Naive thymus-derived CD8-positive, alpha-beta T cell (primary cell): ENCODE measurements around the gene PRTN3. TPM values are rescaled to one million over a fixed set of nuclear protein-coding genes. Genes with fewer than 3 reads are reported as not detected.

ENCODE experiments used
- ATAC-seq, 2 donors: fragments of 150-1000 bp; cut with Tn5 transposase in 1 of 2; sonication (Bioruptor Pico), chemical (Tn5 transposase) in 1 of 2; 1 replicate in 1 of 2; 2 replicates in 1 of 2; pipeline ENCODE4 v1.10.0; 2021; ENCODE audit warnings: mild to moderate bottlenecking in 2 of 2, moderate library complexity in 2 of 2
- POLR2A ChIA-PET: fragments of 350-600 bp; sonication (Branson Sonifier 250); formaldehyde crosslinking; loops from one replicate; lab custom pipeline; 2021; ENCODE audit warnings: antibody characterized with exemption; lab: Charles Lee
- DNase-seq, 10 donors: peaks; one replicate each; pipeline versions ENCODE4 v3.0.0 to v3.0.0-alpha.2; 2020 to 2022
- H3K27ac Mint-ChIP-seq, 10 donors: one replicate each; pipeline ENCODE4 v1.8.0; 2020 to 2022; ENCODE audit warnings: mild to moderate bottlenecking in 10 of 10, mixed read lengths in 10 of 10, moderate library complexity in 4 of 10, inconsistent platforms in 1 of 10
- H3K27me3 Mint-ChIP-seq, 5 donors: one replicate each; pipeline ENCODE4 v1.8.0; 2021 to 2022; ENCODE audit warnings: mixed read lengths in 5 of 5
- H3K36me3 Mint-ChIP-seq, 3 donors: one replicate each; pipeline ENCODE4 v1.8.0; 2020 to 2022; ENCODE audit warnings: mixed read lengths in 3 of 3, mild to moderate bottlenecking in 2 of 3, inconsistent platforms in 1 of 3
- H3K4me1 Mint-ChIP-seq, 4 donors: one replicate each; pipeline ENCODE4 v1.8.0; 2021 to 2022; ENCODE audit warnings: mixed read lengths in 4 of 4
- H3K4me3 Mint-ChIP-seq, 10 donors: one replicate each; pipeline ENCODE4 v1.8.0; 2020 to 2022; ENCODE audit warnings: mild to moderate bottlenecking in 10 of 10, mixed read lengths in 10 of 10, moderate library complexity in 6 of 10, inconsistent platforms in 1 of 10
- H3K9me3 Mint-ChIP-seq, 9 donors: one replicate each; pipeline ENCODE4 v1.8.0; 2020 to 2022; ENCODE audit warnings: mixed read lengths in 9 of 9, mild to moderate bottlenecking in 3 of 9, inconsistent platforms in 1 of 9, moderate library complexity in 1 of 9
- polyA plus RNA-seq, 3 donors: library from polyadenylated mRNA; unstranded; fragments of 300-500 nt; fragmentation: Illumina TruSeq; gene quantifications; one replicate each; pipeline ENCODE4 v1.2.3, GENCODE V29; 2021
- total RNA-seq, 8 experiments: library from RNA in 2 of 8; stranded (reverse) in 2 of 8; gene quantifications; one replicate each; pipeline ENCODE4 v1.2.3 and lab custom pipeline; 2021 to 2026

Gene PRTN3
- total and polyA plus RNA-seq, 5 experiments from 2014 or later: not detected

GRCh38 chr19:855566-856120 lies 14.8 kb downstream of the PRTN3 start:
- ATAC-seq: no peak
- H3K27me3 Mint-ChIP-seq: peaks cover 0 to 27% (median 0%) of the 10 kb centered on the region in 5 donors
- H3K36me3 Mint-ChIP-seq: no peaks in the 10 kb centered on the region
- DNase-seq: no peak
- H3K4me3 Mint-ChIP-seq: no peak overlapping the region
- H3K27ac Mint-ChIP-seq: no peak overlapping the region
- POLR2A ChIA-PET: interaction anchor here (13.5 kb wide), 1 partner anchor 62 kb away, joined by 165 read pairs; the partner anchor contains the start of genes KISS1R and R3HDM4
- peaks cover 0 to 9% (median 2%) of the 10 kb centered on the region in 4 donors for H3K4me1 Mint-ChIP-seq
- no peaks in the 10 kb centered on the region for H3K9me3 Mint-ChIP-seq

GRCh38 chr19:858284-858683 lies 17.5 kb downstream of the PRTN3 start:
- Mint-ChIP-seq H3K4me1 (peaks cover 7 to 16% (median 10%) of the 10 kb centered on the region in 4 donors), H3K9me3 (no peaks in the 10 kb centered on the region), H3K27me3 (peaks cover 0 to 13% (median 0%) of the 10 kb centered on the region in 5 donors), H3K4me3 (no peak overlapping the region), H3K27ac (peak overlapping the region in 1 of 10 donors; percentile 43), H3K36me3 (no peaks in the 10 kb centered on the region)
- DNase-seq: no peak
- POLR2A ChIA-PET: interaction anchor here (0.6 to 13.5 kb wide), 5 partner anchors 14 to 88 kb away, joined by 3 to 165 read pairs (median 5); partner anchors contain the start of genes KISS1R and R3HDM4
- ATAC-seq: no peak

- ATAC-seq (no peak), DNase-seq (no peak)
- H3K27ac Mint-ChIP-seq: no peak within 1 kb of the TSS
- no peaks in the 10 kb centered on the region for H3K36me3 Mint-ChIP-seq
- no peaks in the 10 kb centered on the region for H3K9me3 Mint-ChIP-seq
- POLR2A ChIA-PET: interaction anchor here (0.8 to 13.5 kb wide), 5 partner anchors 20 to 125 kb away, joined by 3 to 165 read pairs (median 6); partner anchors contain the start of genes KISS1R, R3HDM4 and WDR18
- H3K27me3 Mint-ChIP-seq: peaks cover 0 to 13% (median 0%) of the 10 kb centered on the region in 5 donors
- peak within 1 kb of the TSS in 9 of 10 donors; percentile 6 to 63 (median 41) for H3K4me3 Mint-ChIP-seq
- peaks cover 7 to 25% (median 16%) of the 10 kb centered on the region in 4 donors for H3K4me1 Mint-ChIP-seq
Observed at GRCh38 chr19:858868-859843, 18.4 kb downstream of the PRTN3 start, which contains the start of gene CFD. Gene CFD (plus strand): TSS chr19:859664. CDS start chr19:859690, 26 bp downstream.

- Mint-ChIP-seq H3K36me3 (no peaks in the 10 kb centered on the region), H3K4me3 (peak overlapping the region in 2 of 10 donors; percentile 43 to 70), H3K9me3 (no peaks in the 10 kb centered on the region)
Observed at GRCh38 chr19:861141-861755, 20.4 kb downstream of the PRTN3 start.

GRCh38 chr19:861756-862580 lies 21.2 kb downstream of the PRTN3 start:
- Mint-ChIP-seq H3K27ac (peak overlapping the region in 1 of 10 donors; percentile 86), H3K4me3 (peak overlapping the region in 7 of 10 donors; percentile 58 to 78 (median 69)), H3K27me3 (peaks cover 0 to 11% (median 0%) of the 10 kb centered on the region in 5 donors), H3K36me3 (no peaks in the 10 kb centered on the region), H3K4me1 (peaks cover 7 to 28% (median 18%) of the 10 kb centered on the region in 4 donors), H3K9me3 (no peaks in the 10 kb centered on the region)
- DNase-seq (peak; percentile 47 to 85 (median 63)), ATAC-seq (peak; percentile 10 to 49)
- POLR2A ChIA-PET: interaction anchor here (0.6 to 13.5 kb wide), 11 partner anchors 31 to 407 kb away, joined by 3 to 165 read pairs (median 10); partner anchors contain the start of genes CIRBP, KISS1R, MED16 and R3HDM4

More at GRCh38 chr19:861141-861755, 20.4 kb downstream of the PRTN3 start:
- H3K27ac Mint-ChIP-seq: no peak overlapping the region
- POLR2A ChIA-PET: interaction anchor here (0.6 to 13.5 kb wide), 6 partner anchors 12 to 218 kb away, joined by 3 to 165 read pairs (median 4); partner anchors contain the start of genes KISS1R, MED16, R3HDM4 and RNU6-9
- peaks cover 0 to 11% (median 0%) of the 10 kb centered on the region in 5 donors for H3K27me3 Mint-ChIP-seq
- H3K4me1 Mint-ChIP-seq: peaks cover 7 to 28% (median 18%) of the 10 kb centered on the region in 4 donors
- DNase-seq: no peak
- no peak for ATAC-seq

GRCh38 chr19:862581-863314 lies 21.9 kb downstream of the PRTN3 start:
- DNase-seq: peak; percentile 67 to 90 (median 80)
- peak; percentile 47 to 68 for ATAC-seq
- Mint-ChIP-seq H3K4me3 (peak overlapping the region; percentile 64 to 85 (median 72)), H3K9me3 (no peaks in the 10 kb centered on the region), H3K27me3 (peaks cover 0 to 8% (median 0%) of the 10 kb centered on the region in 5 donors), H3K4me1 (peaks cover 9 to 26% (median 19%) of the 10 kb centered on the region in 4 donors), H3K27ac (peak overlapping the region; percentile 52 to 90 (median 82)), H3K36me3 (peaks cover 0 to 6% (median 0%) of the 10 kb centered on the region in 3 donors)
- POLR2A ChIA-PET: interaction anchor here (0.9 to 13.5 kb wide), 13 partner anchors 17 to 407 kb away, joined by 3 to 165 read pairs (median 9); partner anchors contain the start of genes CIRBP, KISS1R, MED16 and R3HDM4

GRCh38 chr19:863315-863620 lies 22.5 kb downstream of the PRTN3 start:
- POLR2A ChIA-PET: interaction anchor here (0.6 to 13.5 kb wide), 23 partner anchors 9 to 406 kb away, joined by 3 to 165 read pairs (median 5); partner anchors contain the start of genes CIRBP, KISS1R, MED16 and R3HDM4
- Mint-ChIP-seq H3K27me3 (peaks cover 0 to 5% (median 0%) of the 10 kb centered on the region in 5 donors), H3K27ac (peak overlapping the region in 9 of 10 donors; percentile 63 to 90 (median 81)), H3K36me3 (peaks cover 0 to 7% (median 0%) of the 10 kb centered on the region in 3 donors), H3K4me3 (peak overlapping the region; percentile 60 to 85 (median 74)), H3K4me1 (peaks cover 9 to 26% (median 19%) of the 10 kb centered on the region in 4 donors), H3K9me3 (no peaks in the 10 kb centered on the region)
- ATAC-seq: no peak
- no peak for DNase-seq

- peaks cover 0 to 28% (median 4%) of the 10 kb centered on the region in 3 donors for H3K36me3 Mint-ChIP-seq
- H3K4me3 Mint-ChIP-seq: no peak overlapping the region
- POLR2A ChIA-PET: interaction anchor here (0.8 to 13.5 kb wide), 6 partner anchors 27 to 153 kb away, joined by 3 to 165 read pairs (median 6); partner anchors contain the start of genes KISS1R, MED16, R3HDM4 and RNU6-9
- H3K27me3 Mint-ChIP-seq: peaks cover 0 to 2% (median 0%) of the 10 kb centered on the region in 5 donors
- H3K9me3 Mint-ChIP-seq: no peaks in the 10 kb centered on the region
- DNase-seq (no peak), ATAC-seq (no peak)
- no peak overlapping the region for H3K27ac Mint-ChIP-seq
- H3K4me1 Mint-ChIP-seq: peaks cover 13 to 30% (median 18%) of the 10 kb centered on the region in 4 donors
Observed at GRCh38 chr19:866769-867300, 26.0 kb downstream of the PRTN3 start.

GRCh38 chr19:867301-867793 lies 26.5 kb downstream of the PRTN3 start:
- Mint-ChIP-seq H3K9me3 (no peaks in the 10 kb centered on the region), H3K27ac (peak overlapping the region in 3 of 10 donors; percentile 43 to 74 (median 57)), H3K36me3 (peaks cover 0 to 28% (median 4%) of the 10 kb centered on the region in 3 donors), H3K4me1 (peaks cover 15 to 35% (median 22%) of the 10 kb centered on the region in 4 donors), H3K4me3 (no peak overlapping the region), H3K27me3 (peaks cover 0 to 2% (median 0%) of the 10 kb centered on the region in 5 donors)
- ATAC-seq (no peak), DNase-seq (no peak)
- POLR2A ChIA-PET: interaction anchor here (0.8 to 13.5 kb wide), 5 partner anchors 26 to 152 kb away, joined by 3 to 165 read pairs (median 3); partner anchors contain the start of genes KISS1R, MED16, R3HDM4 and RNU6-9
